H7 (cell line): Measurements from ENCODE around the gene ALPL. TPM values are rescaled to one million over a fixed set of nuclear protein-coding genes. Genes with fewer than 3 reads are reported as not detected.

Experiments
- DNase-seq: peaks from one replicate; pipeline ENCODE4 v3.0.0; 2012
- H3K27me3 ChIP-seq: 2 replicates; pipeline ENCODE4 v1.6.0; 2011; ENCODE audit warnings: mild to moderate bottlenecking, low read length; ENCODE audit not compliant: control insufficient read depth, insufficient read depth
- H3K36me3 ChIP-seq: replicated peaks from 2 replicates; pipeline ENCODE4 v1.5.1; 2011; ENCODE audit warnings: low read length; ENCODE audit not compliant: control insufficient read depth, insufficient read depth
- H3K4me3 ChIP-seq: 2 replicates; pipeline ENCODE4 v1.5.1; 2011; ENCODE audit warnings: low read depth, mild to moderate bottlenecking, control low read depth, low read length, moderate library complexity; ENCODE audit not compliant: insufficient read depth
- total RNA-seq: library from RNA; depleted of rRNA; stranded (reverse); fragments of >200 nt; shearing (Covaris generic); gene quantifications from 2 replicates; pipeline ENCODE4 v1.2.3, GENCODE V29; 2014

The ALPL gene
- total RNA-seq, 1 experiment from 2014 or later = 187 TPM

- no peak overlapping the region for H3K4me3 ChIP-seq
- no peaks in the 10 kb centered on the region; the same call in 1 of the 2 replicates for H3K36me3 ChIP-seq
- H3K27me3 ChIP-seq = no peaks in the 10 kb centered on the region
- no peak for DNase-seq
Observed at GRCh38 chr1:21532496-21532895, 23.3 kb downstream of the ALPL start.

DNA sequence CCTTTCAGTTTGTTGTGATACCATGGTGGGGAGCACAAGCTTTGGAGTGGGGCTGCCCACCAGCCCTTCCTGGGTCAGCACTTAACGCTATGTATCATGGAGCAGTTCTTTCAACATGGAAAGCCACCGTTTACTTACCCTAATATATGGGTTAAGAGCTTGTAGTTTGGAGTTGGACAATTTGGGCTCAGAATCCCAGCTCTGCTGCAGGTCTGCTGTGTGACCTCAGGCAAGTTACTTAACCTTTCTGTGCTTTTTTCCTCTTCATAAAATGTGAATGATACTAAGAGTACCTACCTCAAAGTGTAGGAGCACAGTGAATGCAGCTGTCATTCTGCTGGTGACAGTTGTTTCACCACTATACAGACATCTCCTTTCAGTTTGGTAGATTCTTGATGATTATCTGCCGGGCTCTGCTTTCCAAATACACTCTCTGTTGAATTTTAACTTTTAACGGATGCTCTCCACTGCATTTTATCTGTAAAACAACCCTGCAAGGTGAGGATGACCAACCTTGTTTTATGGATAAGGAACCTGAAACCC lies 23.8 kb downstream of the ALPL start:
- no peaks in the 10 kb centered on the region; the same call in 1 of the 2 replicates for H3K36me3 ChIP-seq
- H3K27me3 ChIP-seq = no peaks in the 10 kb centered on the region
- no peak for DNase-seq
- no peak overlapping the region for H3K4me3 ChIP-seq

GRCh38 chr1:21534146-21534545 lies 24.9 kb downstream of the ALPL start:
- Histone ChIP-seq H3K36me3 (no peaks in the 10 kb centered on the region; the same call in 1 of the 2 replicates), H3K27me3 (no peaks in the 10 kb centered on the region), H3K4me3 (no peak overlapping the region)
- no peak for DNase-seq

DNA sequence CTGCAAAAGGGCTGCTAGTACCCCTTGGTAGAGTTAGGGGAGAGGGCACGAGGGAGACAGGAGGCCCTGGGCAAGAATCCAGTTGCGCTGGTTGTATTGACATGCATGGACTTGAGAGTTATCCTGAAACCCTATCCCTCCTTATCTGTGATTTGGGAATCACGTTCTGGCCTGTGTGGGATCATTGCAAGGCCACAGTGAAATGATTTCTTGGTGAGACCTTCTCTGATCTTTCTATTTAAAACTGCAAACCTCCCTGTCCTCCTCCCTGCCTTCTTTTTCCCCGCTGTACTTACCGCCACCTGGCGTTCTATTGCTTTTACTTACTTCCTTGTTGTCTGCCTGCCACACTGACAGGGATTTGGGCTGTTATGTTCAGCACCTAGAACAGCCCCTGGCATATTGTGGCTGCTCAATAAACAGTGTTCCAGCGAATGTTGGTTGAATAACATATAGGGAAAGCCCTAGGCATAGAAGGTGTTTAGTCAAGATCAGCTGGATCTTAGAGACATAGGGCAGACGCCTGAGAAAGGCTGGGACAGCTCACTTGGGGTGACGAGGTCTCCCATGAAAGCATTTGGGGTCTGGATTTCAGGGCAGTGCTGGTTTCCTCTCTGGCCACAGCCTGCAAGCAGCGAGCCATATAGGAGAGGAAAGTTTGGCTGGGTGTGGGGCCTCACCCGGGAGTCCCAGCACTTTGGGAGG lies 25.6 kb downstream of the ALPL start:
- no peaks in the 10 kb centered on the region; the same call in 1 of the 2 replicates for H3K36me3 ChIP-seq
- no peaks in the 10 kb centered on the region for H3K27me3 ChIP-seq
- peak; percentile 76 for DNase-seq
- no peak overlapping the region for H3K4me3 ChIP-seq

DNA sequence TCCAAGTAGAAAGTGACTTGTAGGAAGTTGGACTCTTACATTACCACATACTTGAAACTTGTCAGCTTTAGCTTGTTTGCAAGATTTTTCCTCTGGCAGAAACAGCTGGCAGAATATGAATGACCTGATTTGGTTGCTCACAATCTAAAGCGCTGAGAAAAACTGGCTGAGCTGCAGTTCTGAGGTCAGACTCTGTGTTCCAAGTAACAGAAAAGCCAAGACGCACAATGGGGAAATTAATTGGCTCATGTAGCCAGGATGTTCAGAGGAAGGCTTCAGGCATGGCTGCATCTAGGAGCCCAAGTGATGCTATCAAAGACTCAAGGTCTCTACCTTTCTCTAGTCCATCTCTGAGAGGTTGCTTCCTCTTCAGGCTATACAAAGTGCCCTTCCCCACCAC lies 27.0 kb downstream of the ALPL start:
- Histone ChIP-seq H3K36me3 (no peaks in the 10 kb centered on the region; the same call in 1 of the 2 replicates), H3K4me3 (no peak overlapping the region), H3K27me3 (no peaks in the 10 kb centered on the region)
- no peak for DNase-seq

DNA sequence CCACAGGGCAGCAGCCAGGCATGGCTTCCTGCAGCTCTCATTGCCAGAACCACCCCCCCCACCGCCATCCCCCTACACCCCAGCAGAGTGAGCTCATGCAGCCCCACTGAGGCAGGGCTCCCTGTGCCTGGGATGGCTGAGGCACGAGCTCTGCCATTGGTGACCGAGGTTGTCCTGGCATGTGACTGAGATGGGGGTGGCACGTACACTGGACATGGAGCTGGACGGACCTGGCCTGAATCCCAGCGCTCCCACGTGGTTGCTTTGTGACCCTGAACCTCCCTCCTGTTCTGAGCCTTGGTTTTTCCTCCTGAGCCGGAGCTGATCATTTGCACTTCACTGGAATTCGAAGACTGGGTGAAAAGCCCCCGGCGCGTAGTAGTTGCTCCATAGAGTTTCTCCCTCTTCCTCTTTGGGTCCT lies 28.3 kb downstream of the ALPL start:
- Histone ChIP-seq H3K27me3 (no peaks in the 10 kb centered on the region), H3K36me3 (no peaks in the 10 kb centered on the region; the same call in 1 of the 2 replicates), H3K4me3 (no peak overlapping the region)
- peak; percentile 62 for DNase-seq

- DNase-seq = peak; percentile 64
- H3K4me3 ChIP-seq = no peak overlapping the region
- H3K36me3 ChIP-seq = no peaks in the 10 kb centered on the region; the same call in 1 of the 2 replicates
- no peaks in the 10 kb centered on the region for H3K27me3 ChIP-seq
Observed at GRCh38 chr1:21537932-21538630, 28.9 kb downstream of the ALPL start.

DNA sequence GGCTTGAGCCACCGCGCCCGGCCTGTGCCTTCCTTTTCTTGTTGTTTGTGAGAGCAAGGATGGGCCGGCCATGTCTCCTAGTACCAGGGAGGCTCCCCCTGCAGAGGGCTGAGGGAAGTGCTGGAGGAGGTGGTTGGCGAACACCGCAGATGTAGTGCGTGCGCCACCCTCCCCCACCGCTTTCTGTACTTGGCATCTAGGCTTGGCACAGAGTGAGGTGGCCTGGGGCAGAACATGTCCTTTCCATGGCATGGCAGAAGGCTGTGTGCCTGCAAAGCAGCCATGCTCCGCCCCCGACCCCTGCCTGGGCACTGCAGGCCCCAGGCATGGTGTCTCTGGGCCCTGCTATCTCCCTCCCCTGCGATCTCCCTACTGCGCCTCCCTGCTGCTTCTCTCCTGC lies 30.7 kb downstream of the ALPL start:
- Histone ChIP-seq H3K4me3 (no peak overlapping the region), H3K36me3 (no peaks in the 10 kb centered on the region), H3K27me3 (no peaks in the 10 kb centered on the region)
- DNase-seq = peak; percentile 90

GRCh38 chr1:21541329-21541728 lies 32.1 kb downstream of the ALPL start:
- peak; percentile 20 for DNase-seq
- Histone ChIP-seq H3K36me3 (no peaks in the 10 kb centered on the region), H3K4me3 (no peak overlapping the region), H3K27me3 (no peaks in the 10 kb centered on the region)

DNA sequence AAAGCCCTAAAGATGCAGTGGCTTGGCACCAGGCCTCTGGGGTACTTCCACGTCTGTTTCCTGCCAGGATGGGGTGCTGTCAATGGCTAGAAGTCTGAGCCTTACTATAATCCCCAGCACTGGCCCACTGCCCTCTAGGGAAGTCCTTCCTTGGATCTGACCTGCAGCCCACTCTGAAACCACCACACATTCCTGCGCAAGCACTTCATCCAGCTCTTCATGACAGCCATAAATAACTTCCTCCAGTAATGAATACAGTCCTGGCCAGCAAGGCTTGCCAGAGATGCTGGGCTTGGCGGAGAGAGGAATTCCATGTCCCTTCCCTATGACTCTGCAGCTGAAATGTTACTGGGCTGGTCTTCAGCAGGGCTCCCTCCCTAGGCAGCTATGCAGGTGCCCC lies 32.6 kb downstream of the ALPL start:
- no peak overlapping the region for H3K4me3 ChIP-seq
- peak; percentile 30 for DNase-seq
- no peaks in the 10 kb centered on the region for H3K27me3 ChIP-seq
- no peaks in the 10 kb centered on the region for H3K36me3 ChIP-seq

- no peaks in the 10 kb centered on the region for H3K27me3 ChIP-seq
- H3K4me3 ChIP-seq = no peak overlapping the region
- DNase-seq = peak; percentile 31
- no peaks in the 10 kb centered on the region for H3K36me3 ChIP-seq
Observed at GRCh38 chr1:21543598-21543997, 34.4 kb downstream of the ALPL start.

DNA sequence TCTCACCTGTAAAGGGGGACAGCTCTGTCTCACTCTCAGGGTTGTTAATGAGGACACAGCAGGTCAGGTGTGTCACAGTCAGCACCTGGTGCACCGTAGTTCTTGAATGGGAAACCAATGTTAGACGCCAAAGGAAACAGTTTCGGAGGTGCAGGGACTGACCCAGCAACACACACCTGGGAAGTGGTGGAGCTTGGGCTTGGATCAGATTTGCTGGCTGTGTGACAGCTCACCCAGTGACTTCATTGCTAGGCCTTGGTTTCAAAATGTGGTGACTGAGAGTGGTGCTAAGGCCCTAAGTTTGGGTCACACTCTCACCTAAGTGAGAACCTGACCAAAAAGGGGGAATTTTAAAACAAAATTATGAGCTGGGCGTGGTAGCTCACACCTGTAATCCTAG lies 34.9 kb downstream of the ALPL start:
- H3K36me3 ChIP-seq = no peaks in the 10 kb centered on the region
- no peak for DNase-seq
- no peak overlapping the region for H3K4me3 ChIP-seq
- H3K27me3 ChIP-seq = no peaks in the 10 kb centered on the region

DNA sequence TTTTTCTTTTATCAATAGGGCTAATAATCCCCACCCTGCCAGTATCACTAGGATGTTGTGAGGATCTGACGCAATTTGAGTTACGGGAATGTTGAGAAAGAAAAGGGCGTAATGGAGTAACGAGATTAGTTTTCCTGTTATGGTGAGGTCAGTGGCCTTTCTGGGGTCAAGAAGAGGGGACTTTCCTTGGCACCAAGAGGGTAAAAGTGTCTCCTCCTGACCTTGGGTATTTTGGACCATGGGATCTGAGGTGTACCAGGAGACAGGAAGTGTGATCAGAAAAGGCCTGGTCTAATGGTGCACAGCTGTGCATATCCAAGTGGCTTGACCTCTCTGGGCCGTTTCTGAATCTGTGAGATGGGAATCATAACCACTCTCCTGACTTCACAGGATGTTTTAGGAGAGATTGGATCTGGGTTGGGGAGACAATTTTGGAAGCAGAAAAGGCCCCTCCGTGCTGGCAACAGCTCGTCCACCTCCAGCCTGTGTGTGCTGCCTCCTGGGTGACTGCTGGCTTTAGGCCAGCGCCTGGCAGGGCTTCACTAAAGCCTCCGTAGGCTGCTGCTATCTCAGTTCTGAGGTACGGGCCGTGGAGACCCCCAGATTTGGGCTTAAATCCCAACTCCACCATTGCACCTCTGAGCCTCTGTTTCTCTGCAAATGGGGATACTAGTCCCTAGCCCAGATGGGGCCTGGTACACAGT lies 37.1 kb downstream of the ALPL start:
- no peak overlapping the region for H3K4me3 ChIP-seq
- no peaks in the 10 kb centered on the region for H3K36me3 ChIP-seq
- H3K27me3 ChIP-seq = no peaks in the 10 kb centered on the region
- peak; percentile 18 for DNase-seq

- H3K4me3 ChIP-seq = no peak overlapping the region
- no peaks in the 10 kb centered on the region for H3K27me3 ChIP-seq
- peak; percentile 69 for DNase-seq
- no peaks in the 10 kb centered on the region for H3K36me3 ChIP-seq
Observed at GRCh38 chr1:21547876-21548275, 38.7 kb downstream of the ALPL start.
